HG03442 (cell line): ENCODE measurements around the gene SNRNP35.
"Not testable (repeated sequence)": the region's sequence is repeated elsewhere in the genome, so short reads cannot be mapped to it uniquely, and the experiment has no call there.

Experiments
- ATAC-seq: cut with Tn5 transposase; IDR thresholded peaks from one replicate; pipeline ENCODE4 v1.9.1; 2021; ENCODE audit warnings: mild to moderate bottlenecking, moderate library complexity; ENCODE audit not compliant: unreplicated experiment

Gene SNRNP35

GRCh38 chr12:123446333-123446713 is 11.6 kb upstream of the SNRNP35 start:
- ATAC-seq: no peak

DNA sequence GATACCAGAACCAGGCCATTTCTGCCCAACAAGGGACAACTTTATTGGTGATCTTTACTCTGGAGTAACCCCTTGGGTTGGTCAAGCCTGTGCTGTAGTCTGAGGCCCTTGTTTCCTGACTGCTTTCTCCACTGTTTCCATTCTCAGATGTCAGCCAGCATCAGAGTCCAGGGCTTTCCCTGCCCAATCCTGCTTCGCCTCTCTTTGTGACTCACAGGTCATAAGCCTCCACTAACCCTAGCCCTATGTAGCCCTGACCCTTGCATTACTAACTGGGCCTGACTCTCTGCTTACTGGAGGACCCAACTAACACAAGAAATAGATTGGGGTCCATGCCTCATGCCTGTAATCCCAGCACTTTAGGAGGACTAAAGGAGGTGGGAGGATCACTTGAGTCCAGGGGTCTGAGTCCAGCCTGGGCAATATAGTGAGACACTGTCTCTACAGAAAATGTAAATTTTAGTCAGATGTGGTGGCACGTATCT is 8.6 kb upstream of the SNRNP35 start:
- no peak for ATAC-seq

DNA sequence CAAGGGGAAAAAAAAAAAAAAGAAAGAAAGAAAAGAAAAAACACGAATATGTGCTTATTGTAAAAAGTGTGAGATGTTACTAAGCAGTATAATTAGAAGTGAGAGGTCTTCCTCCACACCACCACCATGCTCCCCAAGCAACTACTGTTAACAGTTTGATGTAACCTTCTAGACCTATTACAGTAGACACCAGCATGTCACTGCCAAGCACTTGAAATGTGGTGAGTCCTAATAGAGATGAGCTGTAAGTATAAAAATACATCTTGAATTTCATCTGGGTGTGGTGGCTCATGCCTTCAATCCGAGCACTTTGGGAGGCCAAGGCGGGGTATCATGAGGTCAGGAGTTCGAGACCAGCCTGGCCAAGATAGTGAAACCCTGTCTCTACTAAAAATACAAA is 8.1 kb upstream of the SNRNP35 start:
- ATAC-seq: no peak

DNA sequence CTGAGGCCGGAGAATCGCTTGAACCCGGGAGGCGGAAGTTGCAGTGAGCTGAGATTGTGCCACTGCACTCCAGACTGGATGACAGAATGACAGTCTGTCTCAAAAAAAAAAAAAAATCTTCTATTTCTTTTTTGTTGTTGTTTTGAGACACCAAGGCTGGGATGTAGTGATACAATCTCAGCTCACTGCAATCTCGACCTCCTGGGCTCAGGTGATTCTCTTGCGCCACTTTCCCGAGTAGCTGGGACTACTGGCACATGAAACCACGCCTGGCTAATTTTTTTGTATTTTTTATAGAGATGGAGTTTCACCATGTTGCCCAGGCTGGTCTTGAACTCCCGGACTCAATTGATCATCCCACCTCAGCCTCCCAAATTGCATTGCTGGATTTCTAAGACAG is 7.3 kb upstream of the SNRNP35 start:
- no peak for ATAC-seq

- ATAC-seq: not testable (repeated sequence)
These were observed 5.7 kb upstream of the SNRNP35 start for GRCh38 chr12:123452276-123452550.

DNA sequence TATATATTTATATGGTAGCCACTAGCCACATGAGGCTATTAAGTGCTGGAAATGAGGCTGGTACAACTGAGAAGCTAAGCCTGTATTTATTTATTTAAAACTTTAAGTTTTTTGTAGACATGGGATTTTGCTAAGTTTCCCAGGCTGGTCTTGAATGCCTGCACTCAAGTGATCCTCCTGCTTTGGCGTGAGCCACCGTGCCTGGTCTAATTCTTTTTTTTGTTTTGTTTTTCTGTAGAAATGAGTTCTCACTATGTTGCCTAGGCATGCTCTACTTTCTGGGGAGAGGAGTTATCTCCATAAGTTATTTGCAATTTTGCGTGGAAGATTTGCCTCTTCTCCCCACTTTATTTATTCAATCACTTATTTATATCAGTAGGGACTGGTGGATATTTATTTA is 4.8 kb upstream of the SNRNP35 start:
- ATAC-seq: no peak

- ATAC-seq: not testable (repeated sequence)
These were observed 5.2 kb downstream of the SNRNP35 start for GRCh38 chr12:123463174-123463573.

- ATAC-seq: no peak
These were observed 7.1 kb downstream of the SNRNP35 start for GRCh38 chr12:123465084-123465483.

GRCh38 chr12:123468786-123469185 is 10.8 kb downstream of the SNRNP35 start:
- ATAC-seq: peak; percentile 66

DNA sequence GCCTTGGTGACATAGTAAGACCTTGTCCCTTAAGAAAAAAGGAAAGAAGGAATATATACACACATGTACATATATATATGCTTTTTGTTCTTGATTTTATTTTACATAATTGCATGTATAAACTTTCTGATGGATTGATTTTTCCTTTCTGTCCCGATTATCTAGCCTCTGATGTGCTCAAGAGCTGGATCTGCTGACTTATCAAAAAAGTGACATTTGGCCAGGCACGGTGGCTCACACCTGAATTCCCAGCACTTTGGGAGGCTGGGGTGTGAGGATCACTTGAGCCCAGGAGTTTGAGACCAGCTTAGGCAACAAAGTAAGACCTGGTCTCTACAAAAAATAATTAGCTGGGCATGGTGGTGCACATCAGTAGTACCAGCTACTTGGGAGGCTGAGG is 12.0 kb downstream of the SNRNP35 start:
- no peak for ATAC-seq

GRCh38 chr12:123471374-123472068 is 13.6 kb downstream of the SNRNP35 start:
- ATAC-seq: no peak

- no peak for ATAC-seq
These were observed 14.5 kb downstream of the SNRNP35 start for GRCh38 chr12:123472438-123472849.

DNA sequence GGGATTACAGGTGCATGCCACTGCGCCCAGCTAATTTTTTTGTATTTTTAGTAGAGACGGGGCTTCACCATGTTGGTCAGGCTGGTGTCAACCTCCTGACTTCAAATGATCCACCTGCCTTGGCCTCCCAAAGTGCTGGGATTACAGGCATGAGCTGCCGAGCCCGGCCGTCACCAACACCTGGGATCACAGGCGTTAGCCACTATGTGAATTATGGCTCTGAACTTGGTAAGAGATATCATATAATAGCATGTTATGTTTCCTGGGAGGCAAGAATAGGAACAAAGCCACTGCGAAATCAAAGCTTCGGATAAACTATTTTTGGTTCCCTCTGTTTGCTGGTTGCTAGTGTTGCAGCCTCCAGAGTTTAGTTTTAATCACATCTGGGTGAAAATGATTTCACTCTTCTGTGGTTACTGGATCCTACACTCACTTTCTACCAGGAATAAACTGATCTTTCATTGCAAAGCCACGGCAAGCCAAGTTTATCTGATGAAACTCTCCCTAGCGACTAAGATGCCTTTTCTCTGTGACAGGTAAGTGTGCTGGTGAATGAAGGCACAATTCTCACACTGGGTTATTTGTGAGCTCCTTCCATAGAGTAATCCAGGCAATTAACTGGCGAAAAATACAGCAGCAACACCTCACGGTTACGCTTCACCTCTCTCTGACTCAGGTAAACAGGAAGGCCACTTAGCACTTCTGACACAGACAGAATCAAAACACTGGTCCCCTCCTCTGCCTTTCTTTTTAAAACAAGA is 16.7 kb downstream of the SNRNP35 start:
- no peak for ATAC-seq

GRCh38 chr12:123475246-123475703 is 17.3 kb downstream of the SNRNP35 start:
- no peak for ATAC-seq

DNA sequence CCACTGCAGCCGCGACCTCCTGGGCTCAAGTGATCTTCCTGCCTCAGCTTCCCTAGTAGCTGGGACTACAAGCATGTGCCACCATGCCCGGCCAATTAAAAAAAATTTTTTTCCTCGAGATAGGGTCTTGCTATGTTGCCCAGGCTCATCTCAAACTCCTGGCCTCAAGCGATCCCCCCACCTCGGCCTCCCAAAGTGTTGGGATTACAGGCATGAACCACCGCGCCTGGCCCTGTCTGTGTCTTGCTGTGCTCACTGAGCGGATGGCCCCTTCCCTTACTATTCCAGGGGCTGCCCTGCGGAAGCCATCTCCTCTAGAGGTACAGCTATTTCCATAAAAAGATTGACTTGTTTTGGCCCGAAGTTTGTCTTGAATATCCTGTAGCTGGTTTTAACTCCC is 20.1 kb downstream of the SNRNP35 start:
- ATAC-seq: no peak

GRCh38 chr12:123478762-123479161 is 20.8 kb downstream of the SNRNP35 start:
- no peak for ATAC-seq

DNA sequence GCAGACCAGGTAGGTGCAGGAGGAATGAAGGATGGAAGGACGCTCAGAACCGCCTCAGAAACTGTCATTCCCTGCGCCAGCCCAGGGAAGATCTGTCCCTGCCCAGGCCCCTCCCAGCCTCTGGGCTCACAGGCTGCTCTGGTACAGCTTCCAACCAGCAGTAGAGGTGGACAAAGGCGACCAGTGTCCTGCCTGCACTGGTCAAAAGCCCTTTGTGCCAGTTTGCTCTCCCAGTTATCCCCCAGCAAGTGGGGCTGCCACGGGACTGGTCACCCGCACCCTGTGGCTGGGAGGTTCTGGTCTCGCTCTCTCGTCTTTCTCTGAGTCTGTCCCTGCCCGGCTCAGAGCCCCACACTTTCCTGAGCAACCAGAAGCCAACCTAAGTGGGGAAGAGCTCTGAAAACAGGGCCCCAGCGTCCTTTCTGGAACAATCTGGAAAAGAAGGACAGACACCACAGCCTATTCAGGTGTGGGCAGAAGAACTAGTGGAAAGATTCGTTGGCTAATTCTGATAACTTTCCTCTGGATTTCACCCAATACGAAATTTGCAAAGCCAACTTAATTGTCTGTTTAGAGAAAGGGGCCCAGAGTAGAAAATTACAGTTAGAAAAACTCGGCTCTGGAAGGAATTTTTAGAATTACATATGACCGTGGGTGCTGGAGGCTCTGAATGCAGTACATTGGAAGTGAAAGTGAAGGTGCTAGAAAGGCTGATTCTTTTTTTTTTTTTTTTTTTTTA is 21.7 kb downstream of the SNRNP35 start:
- ATAC-seq: no peak

DNA sequence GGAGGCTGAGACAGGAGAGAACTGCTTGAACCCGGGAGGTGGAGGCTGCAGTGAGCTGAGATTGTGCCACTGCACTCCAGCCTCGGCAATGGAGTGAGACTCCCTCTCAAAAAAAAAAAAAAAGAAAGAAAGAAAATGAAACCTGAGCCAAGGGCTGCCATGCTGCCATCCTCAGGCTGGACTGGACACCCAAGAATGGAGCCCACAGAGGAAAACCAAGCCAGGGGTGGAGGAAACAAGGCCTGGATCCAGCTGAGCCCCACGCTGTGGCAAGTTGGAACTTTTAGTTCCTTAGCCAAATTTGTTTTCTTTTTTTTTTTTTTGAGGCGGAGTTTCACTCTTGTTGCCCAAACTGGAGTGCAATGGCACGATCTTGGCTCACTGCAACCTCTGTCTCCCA is 23.3 kb downstream of the SNRNP35 start:
- ATAC-seq: not testable (repeated sequence)

DNA sequence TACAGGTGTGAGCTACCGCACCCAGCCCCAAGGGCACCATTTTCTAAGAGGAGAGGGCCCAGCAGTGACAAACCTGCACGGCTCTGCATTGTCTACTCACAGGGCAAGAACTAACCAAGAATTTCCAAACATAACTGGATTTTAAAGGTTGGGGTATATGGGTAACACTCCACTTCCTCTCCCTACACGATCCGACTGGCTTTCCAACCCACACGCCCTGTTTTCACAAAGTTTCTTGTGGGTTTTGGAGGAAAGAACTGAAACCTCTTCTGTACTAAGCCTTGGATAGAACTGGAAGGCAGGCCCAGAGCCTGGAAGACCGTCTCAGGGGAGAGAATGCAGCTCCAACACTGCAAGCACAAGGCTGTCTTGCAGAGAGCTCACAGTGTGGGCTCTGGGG is 24.9 kb downstream of the SNRNP35 start:
- no peak for ATAC-seq

GRCh38 chr12:123483602-123484248 is 25.8 kb downstream of the SNRNP35 start:
- no peak for ATAC-seq

GRCh38 chr12:123485756-123486155 is 27.8 kb downstream of the SNRNP35 start:
- ATAC-seq: no peak
